ENCODE data around the gene ABI3.

DNA sequence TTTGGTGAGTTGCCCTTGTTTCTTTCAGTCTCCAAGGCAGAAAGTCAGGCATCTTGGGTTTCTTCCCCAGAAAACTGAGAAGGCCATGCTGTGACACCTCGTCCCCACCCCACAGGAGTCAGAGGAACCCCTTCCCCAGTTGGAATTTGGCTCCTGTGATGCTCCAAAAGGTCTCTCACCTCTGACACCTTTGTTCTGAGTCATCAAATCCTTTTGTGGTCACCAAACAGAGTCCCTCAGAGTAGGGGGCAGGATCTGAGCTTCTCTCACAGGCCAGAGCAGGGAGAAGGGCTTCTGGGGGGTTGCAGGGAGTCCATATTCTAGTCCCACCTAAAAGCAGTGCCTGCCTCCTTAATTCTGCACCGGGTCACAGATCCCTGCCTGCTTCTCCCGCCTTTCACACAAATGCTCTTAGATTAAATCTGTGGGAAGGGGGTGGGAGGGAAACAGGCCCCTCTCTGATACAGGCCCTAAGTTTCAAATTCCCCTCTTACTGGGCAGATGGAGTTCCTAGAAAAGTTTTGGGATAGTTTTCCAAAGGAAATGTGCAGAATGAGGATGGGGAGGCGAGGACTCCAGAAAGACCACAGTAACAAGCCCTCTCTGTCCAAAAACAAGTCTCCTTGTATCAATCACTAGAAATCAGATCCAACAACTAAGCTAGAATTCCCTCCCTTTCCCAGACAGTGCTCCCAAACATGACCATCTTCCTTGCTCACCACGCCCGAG, 18.7 kb downstream of the ABI3 start:
- TF ChIP-seq CTCF (IDR thresholded peaks at IDR 0.05; ENCODE audit: insufficient read depth, low read length) (no peak), POLR2AphosphoS5 (IDR thresholded peaks at IDR 0.05; ENCODE audit: low read depth) (no peak)
